ENCODE measurements around the gene USP47. TPM values are rescaled to one million over a fixed set of nuclear protein-coding genes. Genes with fewer than 3 reads are reported as not detected.

Gene USP47
- total and polyA plus RNA-seq, 2 donors (not counting 1 experiment from before 2014, with no cell fraction given) = 12.8 to 52.9 TPM

DNA sequence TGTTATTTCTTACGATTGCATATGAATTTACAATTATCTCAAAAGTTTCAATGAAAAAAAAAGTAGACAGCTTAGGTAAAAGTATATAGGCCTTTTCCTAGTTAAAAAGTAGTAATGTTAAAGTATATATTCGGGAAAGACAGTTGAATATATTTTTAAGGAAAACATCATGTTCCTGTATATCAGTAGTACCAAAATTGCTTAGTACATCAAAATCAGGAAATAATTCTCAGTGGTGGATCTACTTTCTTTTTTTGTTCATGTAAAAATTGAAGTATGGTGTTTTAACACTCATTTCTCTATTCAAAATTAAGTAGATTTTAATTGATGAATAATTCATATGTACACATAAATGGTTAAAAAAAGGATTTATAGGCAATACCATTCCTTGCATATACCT, 73.9 kb downstream of the USP47 start:
- ATAC-seq (ENCODE audit: low read depth) (no peak), DNase-seq (no peak)
- Histone ChIP-seq H3K27me3 (replicated peaks in 1 of 4; ENCODE audit: control extremely low read depth in 1 of 4, control insufficient read depth in 3 of 4, insufficient read depth in 4 of 4, low read length in 3 of 4) (no peaks in the 10 kb centered on the region), H3K4me3 (ENCODE audit: control extremely low read depth in 1 of 5, extremely low read depth in 1 of 5, insufficient read depth in 1 of 5, low read depth in 2 of 5, low read length in 4 of 5) (no peak overlapping the region), H3K9me3 (ENCODE audit: control extremely low read depth in 1 of 3, control insufficient read depth in 2 of 3, insufficient read depth in 1 of 3, low read length in 2 of 3) (no peaks in the 10 kb centered on the region), H2AFZ (ENCODE audit: insufficient read depth, low read depth, low read length, poor library complexity, severe bottlenecking) (no peak overlapping the region), H3K27ac (ENCODE audit: low read length in 2 of 2) (no peak overlapping the region), H3K4me2 (replicated peaks; ENCODE audit: low read depth, low read length, poor library complexity, severe bottlenecking) (no peak overlapping the region), H3K4me1 (ENCODE audit: control insufficient read depth in 2 of 2, insufficient read depth in 2 of 2, low read length in 2 of 2) (no peaks in the 10 kb centered on the region), H3K36me3 (replicated peaks in 1 of 2; ENCODE audit: control extremely low read depth in 1 of 2, control insufficient read depth in 1 of 2, extremely low read depth in 1 of 2, insufficient read depth in 2 of 2, low read length in 1 of 2) (peaks cover 5 to 11% of the 10 kb centered on the region in 2 experiments), H3K9ac (ENCODE audit: low read length) (no peak overlapping the region), H4K20me1 (ENCODE audit: control insufficient read depth, insufficient read depth, low read length, poor library complexity, severe bottlenecking) (no peaks in the 10 kb centered on the region), H3K79me2 (ENCODE audit: control insufficient read depth, insufficient read depth, low read length) (no peaks in the 10 kb centered on the region)
- ChIA-PET CTCF (no interaction called here), POLR2A (no interaction called here)
- intact Hi-C loops (cut with micrococcal nuclease) = no loop called here
- TF ChIP-seq EZH2 (IDR thresholded peaks at IDR 0.05; ENCODE audit: borderline replicate concordance, insufficient read depth, low read depth, low read length, poor library complexity, severe bottlenecking) = no peak
- TF ChIP-seq, protein P1, sequence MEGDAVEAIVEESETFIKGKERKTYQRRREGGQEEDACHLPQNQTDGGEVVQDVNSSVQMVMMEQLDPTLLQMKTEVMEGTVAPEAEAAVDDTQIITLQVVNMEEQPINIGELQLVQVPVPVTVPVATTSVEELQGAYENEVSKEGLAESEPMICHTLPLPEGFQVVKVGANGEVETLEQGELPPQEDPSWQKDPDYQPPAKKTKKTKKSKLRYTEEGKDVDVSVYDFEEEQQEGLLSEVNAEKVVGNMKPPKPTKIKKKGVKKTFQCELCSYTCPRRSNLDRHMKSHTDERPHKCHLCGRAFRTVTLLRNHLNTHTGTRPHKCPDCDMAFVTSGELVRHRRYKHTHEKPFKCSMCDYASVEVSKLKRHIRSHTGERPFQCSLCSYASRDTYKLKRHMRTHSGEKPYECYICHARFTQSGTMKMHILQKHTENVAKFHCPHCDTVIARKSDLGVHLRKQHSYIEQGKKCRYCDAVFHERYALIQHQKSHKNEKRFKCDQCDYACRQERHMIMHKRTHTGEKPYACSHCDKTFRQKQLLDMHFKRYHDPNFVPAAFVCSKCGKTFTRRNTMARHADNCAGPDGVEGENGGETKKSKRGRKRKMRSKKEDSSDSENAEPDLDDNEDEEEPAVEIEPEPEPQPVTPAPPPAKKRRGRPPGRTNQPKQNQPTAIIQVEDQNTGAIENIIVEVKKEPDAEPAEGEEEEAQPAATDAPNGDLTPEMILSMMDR (IDR thresholded peaks at IDR 0.05) = no peak
- Mint-ChIP-seq H3K27ac (no peak overlapping the region), H3K4me1 (no peaks in the 10 kb centered on the region), H3K27me3 (no peaks in the 10 kb centered on the region), H3K9me3 (ENCODE audit: insufficient read depth) (no peaks in the 10 kb centered on the region), H3K4me3 (no peak overlapping the region)
- WGBS (ENCODE audit: insufficient coverage) = no CpG with 5 or more reads among the region's 2 CpGs

DNA sequence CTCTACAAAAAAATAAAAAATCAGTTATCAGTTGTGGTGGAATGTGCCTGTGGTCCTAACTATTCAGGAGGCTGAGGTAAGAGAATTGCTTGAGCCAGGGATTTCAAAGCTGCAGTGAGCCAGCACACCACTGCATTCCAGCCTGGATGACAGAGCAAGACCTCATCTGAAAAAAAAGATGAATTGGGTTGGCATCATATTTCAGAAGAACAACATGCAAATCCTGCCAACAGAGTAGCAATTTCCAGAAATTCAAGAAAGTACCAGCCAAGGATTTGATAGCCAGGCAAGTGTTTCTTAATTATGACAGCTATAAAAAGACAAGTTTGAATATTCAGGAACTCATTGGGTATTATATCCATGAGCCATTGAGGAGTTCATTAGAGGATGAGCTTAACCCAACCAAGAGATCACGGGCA, 75.2 kb downstream of the USP47 start:
- Mint-ChIP-seq H3K4me1 (no peaks in the 10 kb centered on the region), H3K27ac (no peak overlapping the region), H3K27me3 (no peaks in the 10 kb centered on the region), H3K9me3 (ENCODE audit: insufficient read depth) (no peaks in the 10 kb centered on the region), H3K4me3 (no peak overlapping the region)
- H3K9me3 ChIP-seq (ENCODE audit: control extremely low read depth in 1 of 3, control insufficient read depth in 2 of 3, insufficient read depth in 1 of 3, low read length in 2 of 3) = no peaks in the 10 kb centered on the region
- intact Hi-C loops (cut with micrococcal nuclease) = no loop called here
- no peaks in the 10 kb centered on the region for H4K20me1 ChIP-seq (ENCODE audit: control insufficient read depth, insufficient read depth, low read length, poor library complexity, severe bottlenecking)
- H3K4me2 ChIP-seq (replicated peaks; ENCODE audit: low read depth, low read length, poor library complexity, severe bottlenecking) = no peak overlapping the region
- ChIA-PET CTCF (no interaction called here), POLR2A (no interaction called here)
- H3K4me1 ChIP-seq (ENCODE audit: control insufficient read depth in 2 of 2, insufficient read depth in 2 of 2, low read length in 2 of 2) = no peaks in the 10 kb centered on the region
- H3K36me3 ChIP-seq (replicated peaks in 1 of 2; ENCODE audit: control extremely low read depth in 1 of 2, control insufficient read depth in 1 of 2, extremely low read depth in 1 of 2, insufficient read depth in 2 of 2, low read length in 1 of 2) = peaks cover 5 to 16% of the 10 kb centered on the region in 2 experiments
- H3K9ac ChIP-seq (ENCODE audit: low read length) = no peak overlapping the region
- no CpG with 5 or more reads among the region's 1 CpG for WGBS (ENCODE audit: insufficient coverage)
- H3K27me3 ChIP-seq (replicated peaks in 1 of 4; ENCODE audit: control extremely low read depth in 1 of 4, control insufficient read depth in 3 of 4, insufficient read depth in 4 of 4, low read length in 3 of 4) = no peaks in the 10 kb centered on the region
- ATAC-seq (ENCODE audit: low read depth) (no peak), DNase-seq (no peak)
- TF ChIP-seq, protein P1 (IDR thresholded peaks at IDR 0.05) = no peak
- TF ChIP-seq EZH2 (IDR thresholded peaks at IDR 0.05; ENCODE audit: borderline replicate concordance, insufficient read depth, low read depth, low read length, poor library complexity, severe bottlenecking) = no peak
- no peak overlapping the region for H3K4me3 ChIP-seq (ENCODE audit: control extremely low read depth in 1 of 5, extremely low read depth in 1 of 5, insufficient read depth in 1 of 5, low read depth in 2 of 5, low read length in 4 of 5)
- no peak overlapping the region for H2AFZ ChIP-seq (ENCODE audit: insufficient read depth, low read depth, low read length, poor library complexity, severe bottlenecking)
- H3K79me2 ChIP-seq (ENCODE audit: control insufficient read depth, insufficient read depth, low read length) = no peaks in the 10 kb centered on the region
- H3K27ac ChIP-seq (ENCODE audit: low read length in 2 of 2) = no peak overlapping the region
